K562 (cell line): Measurements from ENCODE around the gene GANAB. TPM values are rescaled to one million over a fixed set of nuclear protein-coding genes. Genes with fewer than 3 reads are reported as not detected.

Source experiments
- BRCA1 ChIP-seq, 2 experiments: fragments of 450-650 bp in 1 of 2; sonication (generic) in 1 of 2; formaldehyde crosslinking in 1 of 2; IDR thresholded peaks; 2 replicates each; pipeline versions ENCODE4 v1.5.0 to v1.6.1; 2017 to 2020; ENCODE audit warnings: mild to moderate bottlenecking in 1 of 2, missing genetic modification reagents in 1 of 2
- CREB5 ChIP-seq: fragments of 250-450 bp; sonication (Bioruptor Pico); IDR thresholded peaks from 2 replicates; pipeline ENCODE4 v1.5.0; 2020; ENCODE audit warnings: mild to moderate bottlenecking
- PCBP1 ChIP-seq: fragments of 200-400 bp; formaldehyde crosslinking; IDR thresholded peaks from 2 replicates; pipeline ENCODE4 v1.6.1; 2018; ENCODE audit warnings: mild to moderate bottlenecking, low read depth, low read length; ENCODE audit not compliant: poor library complexity, severe bottlenecking
- SRSF1 ChIP-seq: fragments of 200-400 bp; formaldehyde crosslinking; IDR thresholded peaks from 2 replicates; pipeline ENCODE4 v1.6.1; 2017; ENCODE audit warnings: mild to moderate bottlenecking, low read depth, low read length, moderate library complexity
- SRSF7 ChIP-seq: fragments of 200-400 bp; formaldehyde crosslinking; optimal IDR thresholded peaks from 2 replicates; pipeline ENCODE3; 2017; ENCODE audit warnings: mild to moderate bottlenecking, low read depth, low read length
- ZBTB40 ChIP-seq, 2 experiments: fragments of 450-650 bp in 1 of 2; sonication (generic) in 1 of 2; formaldehyde crosslinking in 1 of 2; IDR thresholded peaks; 2 replicates each; pipeline versions ENCODE4 v1.7.1 to v1.9.0; 2016 to 2022; ENCODE audit warnings: inconsistent platforms in 1 of 2, mild to moderate bottlenecking in 1 of 2, missing genetic modification reagents in 1 of 2
- ZHX1 ChIP-seq: fragments of 150-350 bp; conservative IDR thresholded peaks from 2 replicates; pipeline ENCODE4 v1.6.1; 2014; ENCODE audit warnings: low read length
- ZNF140 ChIP-seq: fragments of 250-450 bp; sonication (Bioruptor Pico); IDR thresholded peaks from 2 replicates; pipeline ENCODE4 v1.8.0; 2021; ENCODE audit warnings: moderate library complexity, mild to moderate bottlenecking, inconsistent platforms
- ZNF766 ChIP-seq: fragments of 200-800 bp; sonication (Bioruptor generic); conservative IDR thresholded peaks from 2 replicates; pipeline ENCODE4 v1.6.1; 2016; ENCODE audit warnings: missing genetic modification characterization, missing compliant biosample characterization
- ZNF79 ChIP-seq: fragments of 250-450 bp; sonication (Bioruptor Pico); IDR thresholded peaks from 2 replicates; pipeline ENCODE4 v1.4.0; 2020; ENCODE audit warnings: low read depth, mild to moderate bottlenecking, moderate library complexity
- polyA plus RNA-seq, 8 experiments: library from polyadenylated mRNA; depleted of rRNA in 4 of 8; stranded (reverse) in 5 of 8; unstranded in 3 of 8; fragments of >200 nt; fragmentation: Nextera tagmentation in 2 of 8; fragmentation: Illumina TruSeq in 1 of 8; extraction: Ambion mirVana in 2 of 8; extraction: Trizol in 1 of 8; gene quantifications; 2 replicates each; pipeline versions ENCODE4 v1.2.1 to v1.2.3, GENCODE V29; 2011 to 2014; ENCODE audit warnings: inconsistent platforms in 1 of 8, missing spikeins in 1 of 8
- total RNA-seq, 7 experiments: library from RNA; depleted of rRNA in 6 of 7; stranded (reverse); fragments of >200 nt in 6 of 7; fragmentation: Illumina TruSeq in 2 of 7; extraction: Trizol in 2 of 7; gene quantifications; 2 replicates each; pipeline versions ENCODE4 v1.2.1 to v1.2.3, GENCODE V29; 2011 to 2021; ENCODE audit warnings: low replicate concordance in 1 of 7

GANAB gene
- total and polyA plus RNA-seq, 9 of the 15 experiments (the other 6 are each of a cell fraction or from before 2014, with no cell fraction given) = 6.5 to 284 (median 161) TPM

GRCh38 chr11:62602141-62603071 lies 44.0 kb downstream of the GANAB start (continued):
- TF ChIP-seq ZHX1 (no peak), ZNF79 (CRISPR knock-in tag) (no peak), PCBP1 (peak; percentile 90), SRSF7 (no peak), ZNF140 (CRISPR knock-in tag) (no peak), SRSF1 (0 out of 2 replicates have a peak, but pooled peaks have one; percentile 58), BRCA1 (IDR thresholded peaks at IDR 0.05) (no peak), BRCA1 (CRISPR knock-in tag; IDR thresholded peaks at IDR 0.05) (no peak), CREB5 (CRISPR knock-in tag) (no peak), ZNF766 (no peak), ZBTB40 (IDR thresholded peaks at IDR 0.05) (no peak), ZBTB40 (CRISPR knock-in tag; IDR thresholded peaks at IDR 0.05) (no peak)
